HepG2 (cell line): ENCODE measurements around the gene SLC16A9.

ENCODE experiments used
- CBFB ChIP-seq: sonication (generic); formaldehyde crosslinking; IDR thresholded peaks from 2 replicates; pipeline ENCODE4 v1.4.0; 2020; ENCODE audit warnings: missing genetic modification reagents
- CC2D1A ChIP-seq: sonication (generic); formaldehyde crosslinking; IDR thresholded peaks from 2 replicates; pipeline ENCODE4 v1.8.1; 2023; ENCODE audit warnings: mild to moderate bottlenecking, missing genetic modification reagents
- CTCF ChIP-seq: sonication (generic); formaldehyde crosslinking; IDR thresholded peaks from 2 replicates; pipeline ENCODE4 v1.5.0; 2020; ENCODE audit warnings: mild to moderate bottlenecking, missing genetic modification reagents, moderate library complexity
- E2F1 ChIP-seq: sonication (generic); formaldehyde crosslinking; IDR thresholded peaks from 2 replicates; pipeline ENCODE4 v1.5.0; 2020; ENCODE audit warnings: missing genetic modification reagents
- EZH2 ChIP-seq: conservative IDR thresholded peaks from 2 replicates; pipeline ENCODE4 v1.6.1; 2012; ENCODE audit warnings: mild to moderate bottlenecking, low read depth, low read length, moderate library complexity
- PBX2 ChIP-seq: IDR thresholded peaks from 2 replicates; pipeline ENCODE4 v1.6.1; 2016; ENCODE audit warnings: control low read depth
- TBX3 ChIP-seq: fragments of 450-650 bp; IDR thresholded peaks from 2 replicates; pipeline ENCODE4 v1.6.1; 2017; ENCODE audit warnings: antibody characterized with exemption, mild to moderate bottlenecking, inconsistent platforms, borderline replicate concordance
- THRA ChIP-seq: sonication (generic); formaldehyde crosslinking; IDR thresholded peaks from 2 replicates; pipeline ENCODE4 v1.4.0; 2020; ENCODE audit warnings: missing genetic modification reagents, borderline replicate concordance
- TP53 ChIP-seq: sonication (generic); formaldehyde crosslinking; conservative IDR thresholded peaks from 2 replicates; pipeline ENCODE4 v1.4.0; 2020; ENCODE audit warnings: missing genetic modification reagents
- ZFX ChIP-seq: sonication (generic); formaldehyde crosslinking; IDR thresholded peaks from 2 replicates; pipeline ENCODE4 v1.4.0; 2020; ENCODE audit warnings: mild to moderate bottlenecking, low read depth, missing genetic modification reagents, moderate library complexity
- ZNF407 ChIP-seq: sonication (generic); formaldehyde crosslinking; IDR thresholded peaks from one replicate; pipeline ENCODE4 v1.5.1; 2020; ENCODE audit warnings: mild to moderate bottlenecking, missing genetic modification reagents; ENCODE audit errors: not compliant biosample characterization
- ZNF503 ChIP-seq: sonication (generic); formaldehyde crosslinking; IDR thresholded peaks from 2 replicates; pipeline ENCODE4 v1.4.0; 2020; ENCODE audit warnings: missing genetic modification reagents
- ZNF780A ChIP-seq: sonication (generic); formaldehyde crosslinking; IDR thresholded peaks from 2 replicates; pipeline ENCODE4 v1.8.0; 2022; ENCODE audit warnings: mild to moderate bottlenecking, missing genetic modification reagents, moderate library complexity

- TF ChIP-seq ZFX, result no peak
- no peak for TF ChIP-seq EZH2
- TF ChIP-seq TP53, result no peak
- TF ChIP-seq E2F1 (CRISPR knock-in tag), result no peak
- TF ChIP-seq CBFB, result no peak
- no peak for TF ChIP-seq ZNF503 (CRISPR knock-in tag)
- no peak for TF ChIP-seq CTCF (CRISPR knock-in tag)
- no peak for TF ChIP-seq CC2D1A (CRISPR knock-in tag)
- TF ChIP-seq TBX3, result no peak
- no peak for TF ChIP-seq THRA (CRISPR knock-in tag)
- TF ChIP-seq ZNF780A (CRISPR knock-in tag), result no peak
- TF ChIP-seq PBX2 (CRISPR knock-in tag), result no peak
- no peak for TF ChIP-seq ZNF407 (CRISPR knock-in tag)
Observed at GRCh38 chr10:59688921-59689351, 20.7 kb downstream of the SLC16A9 start.
